GM23338 (cell line): Measurements from ENCODE around the gene MED28. TPM values are rescaled to one million over a fixed set of nuclear protein-coding genes. Genes with fewer than 3 reads are reported as not detected.

Experiments used
- ATAC-seq: fragments of 200-7000 bp; cut with Tn5 transposase; 3 replicates; pipeline ENCODE4 v1.9.1; 2020
- DNase-seq: peaks from one replicate; pipeline ENCODE4 v3.0.0-alpha.2; 2015; ENCODE audit warnings: low spot score
- H2AFZ ChIP-seq: fragments of 200-600 bp; sonication (generic); 2 replicates; pipeline ENCODE4 v1.8.0; 2016; ENCODE audit warnings: antibody characterized with exemption, mild to moderate bottlenecking, moderate library complexity
- H3F3A ChIP-seq: fragments of 200-600 bp; sonication (generic); replicated peaks from 2 replicates; pipeline ENCODE4 v1.8.0; 2017; ENCODE audit warnings: antibody characterized with exemption, mixed run types, low read depth
- H3K27ac ChIP-seq: fragments of 200-600 bp; sonication (generic); 2 replicates; pipeline ENCODE4 v1.6.1; 2016; ENCODE audit warnings: low read depth
- H3K27me3 ChIP-seq: fragments of 200-600 bp; sonication (generic); 2 replicates; pipeline ENCODE4 v1.8.0; 2016; ENCODE audit warnings: mild to moderate bottlenecking, mixed run types, moderate library complexity; ENCODE audit not compliant: insufficient read depth
- H3K36me3 ChIP-seq: fragments of 200-600 bp; sonication (generic); 2 replicates; pipeline ENCODE4 v1.8.0; 2016; ENCODE audit warnings: mild to moderate bottlenecking; ENCODE audit not compliant: insufficient read depth
- H3K4me1 ChIP-seq: fragments of 200-600 bp; sonication (generic); 2 replicates; pipeline ENCODE4 v1.8.0; 2016; ENCODE audit warnings: mild to moderate bottlenecking, moderate library complexity; ENCODE audit not compliant: insufficient read depth
- H3K4me2 ChIP-seq: fragments of 200-600 bp; sonication (generic); 2 replicates; pipeline ENCODE4 v1.7.1; 2017; ENCODE audit warnings: mixed run types
- H3K4me3 ChIP-seq: fragments of 200-600 bp; sonication (generic); 2 replicates; pipeline ENCODE4 v1.6.1; 2016; ENCODE audit warnings: mixed run types
- H3K79me2 ChIP-seq: fragments of 200-600 bp; sonication (generic); replicated peaks from 2 replicates; pipeline ENCODE4 v1.8.0; 2017; ENCODE audit warnings: mild to moderate bottlenecking; ENCODE audit not compliant: insufficient read depth
- H3K9me2 ChIP-seq: fragments of 200-600 bp; sonication (generic); 2 replicates; pipeline ENCODE4 v1.8.0; 2017; ENCODE audit not compliant: insufficient read depth
- H4K20me1 ChIP-seq: fragments of 200-600 bp; sonication (generic); replicated peaks from 2 replicates; pipeline ENCODE4 v1.8.0; 2017; ENCODE audit warnings: mild to moderate bottlenecking; ENCODE audit not compliant: insufficient read depth
- H3K27ac Mint-ChIP-seq: 2 replicates; pipeline ENCODE4 v1.8.0; 2020; ENCODE audit warnings: inconsistent platforms, mild to moderate bottlenecking, moderate library complexity, mixed read lengths
- H3K27me3 Mint-ChIP-seq: 3 replicates; pipeline ENCODE4 v1.8.0; 2022; ENCODE audit warnings: low read depth, mild to moderate bottlenecking, moderate library complexity, mixed read lengths, inconsistent platforms; ENCODE audit not compliant: insufficient read depth, poor library complexity
- H3K36me3 Mint-ChIP-seq: 3 replicates; pipeline ENCODE4 v1.8.0; 2021; ENCODE audit warnings: low read depth, mild to moderate bottlenecking, inconsistent platforms, moderate library complexity, mixed read lengths
- H3K4me1 Mint-ChIP-seq: 3 replicates; pipeline ENCODE4 v1.8.0; 2020; ENCODE audit warnings: mild to moderate bottlenecking, inconsistent platforms, mixed read lengths
- H3K4me3 Mint-ChIP-seq: 3 replicates; pipeline ENCODE4 v1.8.0; 2021; ENCODE audit warnings: moderate library complexity, mild to moderate bottlenecking, inconsistent platforms, mixed read lengths
- H3K9me3 Mint-ChIP-seq: 3 replicates; pipeline ENCODE4 v1.8.0; 2020; ENCODE audit warnings: moderate library complexity, mild to moderate bottlenecking, inconsistent platforms, mixed read lengths
- CREB1 ChIP-seq: fragments of 250-450 bp; sonication (Bioruptor Pico); IDR thresholded peaks from 2 replicates; pipeline ENCODE4 v1.5.0; 2020; ENCODE audit warnings: low read depth, mild to moderate bottlenecking, moderate library complexity
- CTCF ChIP-seq, 2 experiments: fragments of 200-600 bp in 1 of 2; sonication (generic) in 1 of 2; conservative IDR thresholded peaks; 2 replicates each; pipeline versions ENCODE4 v1.5.1 to v1.6.1; 2016 to 2017; ENCODE audit warnings: antibody characterized with exemption in 2 of 2, low read depth in 2 of 2, mild to moderate bottlenecking in 2 of 2, moderate library complexity in 1 of 2
- EZH2phosphoT487 ChIP-seq: fragments of 200-600 bp; sonication (generic); IDR thresholded peaks from one replicate; pipeline ENCODE4 v1.8.1; 2018; ENCODE audit warnings: antibody characterized with exemption; ENCODE audit not compliant: unreplicated experiment
- NANOG ChIP-seq: IDR thresholded peaks from 2 replicates; pipeline ENCODE4 v1.6.1; 2016; ENCODE audit warnings: antibody characterized with exemption, borderline replicate concordance
- STAT1 ChIP-seq: IDR thresholded peaks from one replicate; pipeline ENCODE4 v1.6.1; 2016; ENCODE audit warnings: antibody characterized with exemption; ENCODE audit not compliant: unreplicated experiment
- ZNF114 ChIP-seq: fragments of 250-450 bp; sonication (Bioruptor Pico); IDR thresholded peaks from 2 replicates; pipeline ENCODE4 v1.5.0; 2020; ENCODE audit warnings: mild to moderate bottlenecking, moderate library complexity
- ZNF462 ChIP-seq: fragments of 250-450 bp; sonication (Bioruptor Pico); IDR thresholded peaks from 2 replicates; pipeline ENCODE4 v1.5.0; 2020; ENCODE audit warnings: mild to moderate bottlenecking, moderate library complexity
- polyA plus RNA-seq: library from polyadenylated mRNA; unstranded; fragments of >200 nt; fragmentation: Nextera tagmentation; extraction: Ambion mirVana; gene quantifications from 2 replicates; pipeline ENCODE4 v1.2.1, GENCODE V29; 2016
- total RNA-seq: library from RNA; depleted of rRNA; stranded (reverse); fragments of >200 nt; shearing (Covaris generic); gene quantifications from 2 replicates; pipeline ENCODE4 v1.2.3, GENCODE V29; 2014
- TF ChIP-seq, protein P1 (sequence below): IDR thresholded peaks from one replicate; pipeline ENCODE4 v1.6.1; 2018; ENCODE audit warnings: antibody characterized with exemption; ENCODE audit not compliant: unreplicated experiment
- TF ChIP-seq, protein P2 (sequence below): IDR thresholded peaks from 2 replicates; pipeline ENCODE4 v1.6.1; 2016; ENCODE audit warnings: antibody characterized with exemption

The MED28 gene
- total and polyA plus RNA-seq, 2 experiments from 2014 or later, result 24.0 to 60.9 TPM

DNA sequence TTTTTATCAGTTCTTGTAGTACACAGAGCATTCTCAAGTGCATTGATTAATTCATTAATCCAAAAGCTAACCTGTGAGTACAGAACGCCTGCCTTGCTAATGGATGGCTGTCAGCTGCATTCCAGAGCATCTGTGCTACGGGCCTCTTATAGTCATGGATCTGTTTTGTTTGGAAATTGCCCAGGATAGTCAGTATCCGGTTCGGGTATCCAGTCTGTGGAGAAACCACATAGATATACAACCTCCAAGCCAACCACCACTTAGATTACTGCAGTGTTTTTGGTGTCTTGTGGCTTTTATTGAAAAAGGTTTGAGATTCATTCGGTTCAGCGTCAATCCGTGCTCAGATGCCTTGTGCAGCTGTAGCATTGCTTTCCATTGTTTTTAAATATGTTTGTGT, 33.5 kb upstream of the MED28 start (continued):
- TF ChIP-seq, protein P1, sequence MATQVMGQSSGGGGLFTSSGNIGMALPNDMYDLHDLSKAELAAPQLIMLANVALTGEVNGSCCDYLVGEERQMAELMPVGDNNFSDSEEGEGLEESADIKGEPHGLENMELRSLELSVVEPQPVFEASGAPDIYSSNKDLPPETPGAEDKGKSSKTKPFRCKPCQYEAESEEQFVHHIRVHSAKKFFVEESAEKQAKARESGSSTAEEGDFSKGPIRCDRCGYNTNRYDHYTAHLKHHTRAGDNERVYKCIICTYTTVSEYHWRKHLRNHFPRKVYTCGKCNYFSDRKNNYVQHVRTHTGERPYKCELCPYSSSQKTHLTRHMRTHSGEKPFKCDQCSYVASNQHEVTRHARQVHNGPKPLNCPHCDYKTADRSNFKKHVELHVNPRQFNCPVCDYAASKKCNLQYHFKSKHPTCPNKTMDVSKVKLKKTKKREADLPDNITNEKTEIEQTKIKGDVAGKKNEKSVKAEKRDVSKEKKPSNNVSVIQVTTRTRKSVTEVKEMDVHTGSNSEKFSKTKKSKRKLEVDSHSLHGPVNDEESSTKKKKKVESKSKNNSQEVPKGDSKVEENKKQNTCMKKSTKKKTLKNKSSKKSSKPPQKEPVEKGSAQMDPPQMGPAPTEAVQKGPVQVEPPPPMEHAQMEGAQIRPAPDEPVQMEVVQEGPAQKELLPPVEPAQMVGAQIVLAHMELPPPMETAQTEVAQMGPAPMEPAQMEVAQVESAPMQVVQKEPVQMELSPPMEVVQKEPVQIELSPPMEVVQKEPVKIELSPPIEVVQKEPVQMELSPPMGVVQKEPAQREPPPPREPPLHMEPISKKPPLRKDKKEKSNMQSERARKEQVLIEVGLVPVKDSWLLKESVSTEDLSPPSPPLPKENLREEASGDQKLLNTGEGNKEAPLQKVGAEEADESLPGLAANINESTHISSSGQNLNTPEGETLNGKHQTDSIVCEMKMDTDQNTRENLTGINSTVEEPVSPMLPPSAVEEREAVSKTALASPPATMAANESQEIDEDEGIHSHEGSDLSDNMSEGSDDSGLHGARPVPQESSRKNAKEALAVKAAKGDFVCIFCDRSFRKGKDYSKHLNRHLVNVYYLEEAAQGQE, result no peak
- TF ChIP-seq STAT1 (no peak), CTCF (conservative IDR thresholded peaks at IDR 0.05; ENCODE audit: low read depth in 2 of 2) (no peak), NANOG (no peak), ZNF114 (no peak)
- TF ChIP-seq, protein P2, sequence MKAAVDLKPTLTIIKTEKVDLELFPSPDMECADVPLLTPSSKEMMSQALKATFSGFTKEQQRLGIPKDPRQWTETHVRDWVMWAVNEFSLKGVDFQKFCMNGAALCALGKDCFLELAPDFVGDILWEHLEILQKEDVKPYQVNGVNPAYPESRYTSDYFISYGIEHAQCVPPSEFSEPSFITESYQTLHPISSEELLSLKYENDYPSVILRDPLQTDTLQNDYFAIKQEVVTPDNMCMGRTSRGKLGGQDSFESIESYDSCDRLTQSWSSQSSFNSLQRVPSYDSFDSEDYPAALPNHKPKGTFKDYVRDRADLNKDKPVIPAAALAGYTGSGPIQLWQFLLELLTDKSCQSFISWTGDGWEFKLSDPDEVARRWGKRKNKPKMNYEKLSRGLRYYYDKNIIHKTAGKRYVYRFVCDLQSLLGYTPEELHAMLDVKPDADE, result no peak

DNA sequence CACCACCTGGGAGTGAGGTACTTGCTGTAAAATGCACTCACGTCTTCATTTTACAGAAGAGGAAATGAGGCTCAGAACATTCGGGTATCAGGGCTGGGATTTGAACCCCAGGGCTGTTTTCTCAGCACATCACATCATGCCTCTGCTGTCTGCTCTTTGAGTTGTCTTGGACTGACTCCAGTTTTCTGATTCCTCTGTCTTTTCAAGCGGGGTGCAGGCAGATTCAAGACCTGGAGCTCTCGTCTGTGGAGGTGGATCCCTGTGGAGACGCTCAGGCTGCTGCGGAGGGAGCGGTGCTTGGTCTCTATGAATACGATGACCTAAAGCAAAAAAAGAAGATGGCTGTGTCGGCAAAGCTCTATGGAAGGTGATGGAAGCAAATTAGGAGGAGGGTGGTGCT, 31.2 kb upstream of the MED28 start:
- H3K27ac ChIP-seq, result no peak overlapping the region
- no peaks in the 10 kb centered on the region for H3K27me3 ChIP-seq
- H3K36me3 ChIP-seq, result peaks cover 33% of the 10 kb centered on the region
- Mint-ChIP-seq H3K27ac (no peak overlapping the region; the same call in 1 of the 2 replicates), H3K9me3 (no peaks in the 10 kb centered on the region), H3K4me1 (peaks cover 27% of the 10 kb centered on the region), H3K4me3 (no peak overlapping the region), H3K36me3 (peaks cover 74% of the 10 kb centered on the region), H3K27me3 (peaks cover 5% of the 10 kb centered on the region)
- H3K4me2 ChIP-seq, result no peak overlapping the region
- ATAC-seq, result no peak
- peaks cover 2% of the 10 kb centered on the region; the same call in 1 of the 2 replicates for H4K20me1 ChIP-seq
- no peak for DNase-seq
- H3K79me2 ChIP-seq, result peaks cover 10% of the 10 kb centered on the region
- H3K4me3 ChIP-seq, result no peak overlapping the region
- H3K4me1 ChIP-seq, result peaks cover 3% of the 10 kb centered on the region; the same call in 1 of the 2 replicates
- H2AFZ ChIP-seq, result no peak overlapping the region
- no peaks in the 10 kb centered on the region for H3K9me2 ChIP-seq
- no peaks in the 10 kb centered on the region for H3F3A ChIP-seq
- no peak for TF ChIP-seq EZH2phosphoT487
- no peak for TF ChIP-seq CREB1 (CRISPR knock-in tag)
- TF ChIP-seq ZNF462 (CRISPR knock-in tag), result no peak
- TF ChIP-seq, protein P1, result no peak
